Measurements from ENCODE around the gene MPHOSPH6. TPM values are rescaled to one million over a fixed set of nuclear protein-coding genes. Genes with fewer than 3 reads are reported as not detected.

MPHOSPH6 gene
- total RNA-seq, 2 donors from 2014 or later, result 8.5 to 9.4 TPM

GRCh38 chr16:82181461-82182185, 11.6 kb upstream of the MPHOSPH6 start:
- no peak overlapping the region for H3K27ac ChIP-seq
- no peak for DNase-seq (ENCODE audit: low spot score)
- H3K36me3 ChIP-seq, result no peaks in the 10 kb centered on the region
- H3K27me3 ChIP-seq, result no peaks in the 10 kb centered on the region
- no peak for TF ChIP-seq CTCF (IDR thresholded peaks at IDR 0.05)
- H3K4me3 ChIP-seq, result no peak overlapping the region
- no peaks in the 10 kb centered on the region for H3K9me3 ChIP-seq
- H3K4me1 ChIP-seq, result no peaks in the 10 kb centered on the region

GRCh38 chr16:82178352-82178751, 8.3 kb upstream of the MPHOSPH6 start:
- H3K4me3 ChIP-seq, result no peak overlapping the region
- no peak for DNase-seq (ENCODE audit: low spot score)
- no peaks in the 10 kb centered on the region for H3K4me1 ChIP-seq
- TF ChIP-seq CTCF (IDR thresholded peaks at IDR 0.05), result no peak
- H3K36me3 ChIP-seq, result no peaks in the 10 kb centered on the region
- no peak overlapping the region for H3K27ac ChIP-seq
- H3K9me3 ChIP-seq, result no peaks in the 10 kb centered on the region
- no peaks in the 10 kb centered on the region for H3K27me3 ChIP-seq

- H3K27ac ChIP-seq, result no peak overlapping the region
These were observed 7.5 kb upstream of the MPHOSPH6 start for GRCh38 chr16:82177555-82177954.

GRCh38 chr16:82176204-82176603, 6.2 kb upstream of the MPHOSPH6 start:
- H3K27me3 ChIP-seq, result no peaks in the 10 kb centered on the region
- DNase-seq (ENCODE audit: low spot score), result no peak
- H3K27ac ChIP-seq, result no peak overlapping the region
- H3K9me3 ChIP-seq, result no peaks in the 10 kb centered on the region
- no peak for TF ChIP-seq CTCF (IDR thresholded peaks at IDR 0.05)
- H3K4me1 ChIP-seq, result no peaks in the 10 kb centered on the region
- no peak overlapping the region for H3K4me3 ChIP-seq
- H3K36me3 ChIP-seq, result no peaks in the 10 kb centered on the region

More at GRCh38 chr16:82177555-82177954, 7.5 kb upstream of the MPHOSPH6 start:
- no peaks in the 10 kb centered on the region for H3K36me3 ChIP-seq
- H3K4me1 ChIP-seq, result no peaks in the 10 kb centered on the region
- no peak for DNase-seq (ENCODE audit: low spot score)
- no peaks in the 10 kb centered on the region for H3K9me3 ChIP-seq
- H3K4me3 ChIP-seq, result no peak overlapping the region
- no peak for TF ChIP-seq CTCF (IDR thresholded peaks at IDR 0.05)
- H3K27me3 ChIP-seq, result no peaks in the 10 kb centered on the region

DNA sequence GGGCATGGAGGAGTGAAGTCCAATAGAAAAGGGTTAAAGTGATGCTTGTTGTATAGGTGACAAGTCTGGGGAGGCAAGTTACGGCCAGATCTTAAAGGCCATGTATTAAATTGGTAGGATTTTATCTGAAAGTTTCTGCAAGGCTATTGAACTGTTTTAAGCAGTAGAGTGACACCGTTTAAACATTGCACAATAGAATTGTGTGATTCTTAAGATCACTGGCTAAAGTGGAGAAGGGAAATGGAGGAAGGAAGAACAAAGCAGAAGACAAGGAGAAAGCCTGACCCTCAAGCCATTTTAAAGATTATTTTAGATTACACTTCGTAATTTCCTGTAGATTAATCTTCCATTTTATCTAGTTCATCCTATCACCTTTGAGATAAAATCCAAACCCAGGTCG, 5.6 kb upstream of the MPHOSPH6 start:
- H3K9me3 ChIP-seq, result no peaks in the 10 kb centered on the region
- no peaks in the 10 kb centered on the region for H3K27me3 ChIP-seq
- no peaks in the 10 kb centered on the region for H3K36me3 ChIP-seq
- DNase-seq (ENCODE audit: low spot score), result no peak
- H3K4me3 ChIP-seq, result no peak overlapping the region
- peaks cover 0 to under 1% of the 10 kb centered on the region in 2 donors for H3K4me1 ChIP-seq
- H3K27ac ChIP-seq, result no peak overlapping the region
- TF ChIP-seq CTCF (IDR thresholded peaks at IDR 0.05), result no peak

DNA sequence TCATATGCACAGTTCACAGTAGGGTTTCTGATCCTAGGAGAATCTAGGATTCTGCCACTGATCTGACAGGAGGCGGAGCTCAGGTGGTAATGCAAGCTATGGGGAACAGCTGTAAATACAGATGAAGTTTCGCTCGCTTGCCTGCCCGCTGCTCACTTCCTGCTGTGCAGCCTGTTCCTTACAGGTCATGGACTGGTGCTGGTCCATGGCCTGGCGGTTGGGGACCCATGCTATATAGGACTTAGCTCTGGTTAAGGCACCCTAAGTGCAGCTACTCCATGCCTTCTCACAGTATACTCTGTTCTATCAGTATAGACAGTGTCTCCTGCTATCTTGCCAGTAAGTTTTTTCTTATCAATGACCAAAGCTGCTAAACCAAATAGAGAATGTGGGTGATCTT, 2.4 kb downstream of the MPHOSPH6 start:
- Histone ChIP-seq H3K9me3 (no peaks in the 10 kb centered on the region), H3K4me3 (no peak overlapping the region), H3K27ac (no peak overlapping the region), H3K36me3 (peaks cover 8% of the 10 kb centered on the region), H3K27me3 (no peaks in the 10 kb centered on the region), H3K4me1 (peaks cover 0 to 15% of the 10 kb centered on the region in 2 donors)
- DNase-seq (ENCODE audit: low spot score), result no peak
- no peak for TF ChIP-seq CTCF (IDR thresholded peaks at IDR 0.05)

Data from right atrium auricular region (tissue), 2 donors.